Nephron progenitor cell (in vitro differentiated cells): ENCODE data around the gene SNX27.

Experiments
- DNase-seq: peaks from one replicate; pipeline ENCODE4 v3.0.0; 2021
- H3K27ac Mint-ChIP-seq: 2 replicates; pipeline ENCODE4 v1.8.0; 2021; ENCODE audit warnings: mild to moderate bottlenecking, moderate library complexity, mixed read lengths
- H3K27me3 Mint-ChIP-seq: 2 replicates; pipeline ENCODE4 v1.8.0; 2021; ENCODE audit warnings: mild to moderate bottlenecking, low read depth, mixed read lengths; ENCODE audit not compliant: poor library complexity
- H3K36me3 Mint-ChIP-seq: 2 replicates; pipeline ENCODE4 v1.8.0; 2021; ENCODE audit warnings: low read depth, mixed read lengths
- H3K4me1 Mint-ChIP-seq: 2 replicates; pipeline ENCODE4 v1.8.0; 2021; ENCODE audit warnings: mixed read lengths
- H3K4me3 Mint-ChIP-seq: 2 replicates; pipeline ENCODE4 v1.8.0; 2021; ENCODE audit warnings: mild to moderate bottlenecking, moderate library complexity, mixed read lengths
- H3K9me3 Mint-ChIP-seq: 2 replicates; pipeline ENCODE4 v1.8.0; 2021; ENCODE audit warnings: mild to moderate bottlenecking, moderate library complexity, mixed read lengths
- CTCF ChIP-seq: fragments of 200-600 bp; sonication (generic); IDR thresholded peaks from 2 replicates; pipeline ENCODE4 v1.5.0; 2021; ENCODE audit warnings: antibody characterized with exemption

Gene SNX27

GRCh38 chr1:151704246-151704645 lies 92.4 kb downstream of the SNX27 start:
- Mint-ChIP-seq H3K4me3 (no peak overlapping the region), H3K9me3 (no peaks in the 10 kb centered on the region), H3K36me3 (peaks cover 19% of the 10 kb centered on the region), H3K27ac (peak overlapping the region; percentile 0), H3K27me3 (peaks cover 11% of the 10 kb centered on the region), H3K4me1 (peaks cover 24% of the 10 kb centered on the region)
- no peak for TF ChIP-seq CTCF
- no peak for DNase-seq

- H3K27me3 Mint-ChIP-seq = peaks cover 11% of the 10 kb centered on the region
- no peak overlapping the region for H3K27ac Mint-ChIP-seq
- no peak for DNase-seq
- peaks cover 10% of the 10 kb centered on the region for H3K36me3 Mint-ChIP-seq
- H3K4me1 Mint-ChIP-seq = peaks cover 24% of the 10 kb centered on the region
- TF ChIP-seq CTCF = no peak
- H3K9me3 Mint-ChIP-seq = no peaks in the 10 kb centered on the region
- no peak overlapping the region for H3K4me3 Mint-ChIP-seq
These were observed 93.3 kb downstream of the SNX27 start for GRCh38 chr1:151705146-151705545.

GRCh38 chr1:151705753-151706463 lies 94.1 kb downstream of the SNX27 start:
- H3K4me3 Mint-ChIP-seq = no peak overlapping the region
- DNase-seq = no peak
- H3K27me3 Mint-ChIP-seq = peaks cover 11% of the 10 kb centered on the region
- no peaks in the 10 kb centered on the region for H3K9me3 Mint-ChIP-seq
- peak overlapping the region; percentile 90 for H3K27ac Mint-ChIP-seq
- peaks cover 24% of the 10 kb centered on the region for H3K4me1 Mint-ChIP-seq
- peaks cover 3% of the 10 kb centered on the region for H3K36me3 Mint-ChIP-seq
- TF ChIP-seq CTCF = no peak

- TF ChIP-seq CTCF = no peak
- H3K27ac Mint-ChIP-seq = no peak overlapping the region
- no peak overlapping the region for H3K4me3 Mint-ChIP-seq
These were observed 94.9 kb downstream of the SNX27 start for GRCh38 chr1:151706464-151707415.

GRCh38 chr1:151707541-151708065 lies 95.8 kb downstream of the SNX27 start:
- no peaks in the 10 kb centered on the region for H3K9me3 Mint-ChIP-seq
- DNase-seq = no peak

More at GRCh38 chr1:151706464-151707415, 94.9 kb downstream of the SNX27 start:
- H3K9me3 Mint-ChIP-seq = no peaks in the 10 kb centered on the region
- H3K27me3 Mint-ChIP-seq = peaks cover 11% of the 10 kb centered on the region
- H3K4me1 Mint-ChIP-seq = peaks cover 24% of the 10 kb centered on the region
- H3K36me3 Mint-ChIP-seq = no peaks in the 10 kb centered on the region
- no peak for DNase-seq

More at GRCh38 chr1:151707541-151708065, 95.8 kb downstream of the SNX27 start:
- Mint-ChIP-seq H3K27ac (no peak overlapping the region), H3K4me3 (no peak overlapping the region), H3K36me3 (no peaks in the 10 kb centered on the region), H3K27me3 (peaks cover 14% of the 10 kb centered on the region), H3K4me1 (peaks cover 19% of the 10 kb centered on the region)
- TF ChIP-seq CTCF = no peak
